Right lobe of liver (tissue), 4 donors: ENCODE results near the gene S1PR4.

Experiments
- POLR2A ChIP-seq: fragments of 450-650 bp; IDR thresholded peaks from one replicate; pipeline ENCODE4 v1.6.1; 2017; ENCODE audit warnings: antibody characterized with exemption, mild to moderate bottlenecking
- TF ChIP-seq, protein P1 (sequence below), 4 donors: fragments of 200-600 bp in 3 of 4; fragments of 450-650 bp in 1 of 4; IDR thresholded peaks; one replicate each; pipeline versions ENCODE4 v1.5.1 to v1.8.0; 2016 to 2022; ENCODE audit warnings: antibody characterized with exemption in 4 of 4, mild to moderate bottlenecking in 2 of 4
- donor health status: DM: no; HTN: no; CAD: no.
- donor health status: DM: no; HTN: no; CAD: no.
- donor health status: DM: no; HTN: yes; CAD: no.

DNA sequence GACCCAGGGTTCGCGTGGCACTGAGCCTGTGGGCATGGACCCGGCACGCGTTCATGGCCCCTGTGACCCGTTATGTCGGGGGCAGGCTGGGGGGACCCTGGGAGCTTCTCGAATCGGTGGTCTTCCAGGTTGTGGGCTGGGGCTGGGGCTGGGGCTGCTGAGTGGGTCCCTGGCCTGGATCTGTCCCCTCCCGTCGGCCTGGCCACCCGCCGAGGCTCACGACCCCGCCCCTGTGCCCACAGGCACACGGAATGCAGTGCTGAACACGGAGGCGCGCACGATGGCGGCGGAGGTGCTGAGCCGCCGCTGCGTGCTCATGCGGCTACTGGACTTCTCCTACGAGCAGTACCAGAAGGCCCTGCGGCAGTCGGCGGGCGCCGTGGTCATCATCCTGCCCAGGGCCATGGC lies 13.7 kb downstream of the S1PR4 start:
- TF ChIP-seq, protein P1, sequence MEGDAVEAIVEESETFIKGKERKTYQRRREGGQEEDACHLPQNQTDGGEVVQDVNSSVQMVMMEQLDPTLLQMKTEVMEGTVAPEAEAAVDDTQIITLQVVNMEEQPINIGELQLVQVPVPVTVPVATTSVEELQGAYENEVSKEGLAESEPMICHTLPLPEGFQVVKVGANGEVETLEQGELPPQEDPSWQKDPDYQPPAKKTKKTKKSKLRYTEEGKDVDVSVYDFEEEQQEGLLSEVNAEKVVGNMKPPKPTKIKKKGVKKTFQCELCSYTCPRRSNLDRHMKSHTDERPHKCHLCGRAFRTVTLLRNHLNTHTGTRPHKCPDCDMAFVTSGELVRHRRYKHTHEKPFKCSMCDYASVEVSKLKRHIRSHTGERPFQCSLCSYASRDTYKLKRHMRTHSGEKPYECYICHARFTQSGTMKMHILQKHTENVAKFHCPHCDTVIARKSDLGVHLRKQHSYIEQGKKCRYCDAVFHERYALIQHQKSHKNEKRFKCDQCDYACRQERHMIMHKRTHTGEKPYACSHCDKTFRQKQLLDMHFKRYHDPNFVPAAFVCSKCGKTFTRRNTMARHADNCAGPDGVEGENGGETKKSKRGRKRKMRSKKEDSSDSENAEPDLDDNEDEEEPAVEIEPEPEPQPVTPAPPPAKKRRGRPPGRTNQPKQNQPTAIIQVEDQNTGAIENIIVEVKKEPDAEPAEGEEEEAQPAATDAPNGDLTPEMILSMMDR (IDR thresholded peaks at IDR 0.05), result no peak
- no peak for TF ChIP-seq POLR2A
